Measurements from ENCODE around the gene SIX5.
"Not testable (repeated sequence)": the region's sequence is repeated elsewhere in the genome, so short reads cannot be mapped to it uniquely, and the experiment has no call there.

The SIX5 gene

DNA sequence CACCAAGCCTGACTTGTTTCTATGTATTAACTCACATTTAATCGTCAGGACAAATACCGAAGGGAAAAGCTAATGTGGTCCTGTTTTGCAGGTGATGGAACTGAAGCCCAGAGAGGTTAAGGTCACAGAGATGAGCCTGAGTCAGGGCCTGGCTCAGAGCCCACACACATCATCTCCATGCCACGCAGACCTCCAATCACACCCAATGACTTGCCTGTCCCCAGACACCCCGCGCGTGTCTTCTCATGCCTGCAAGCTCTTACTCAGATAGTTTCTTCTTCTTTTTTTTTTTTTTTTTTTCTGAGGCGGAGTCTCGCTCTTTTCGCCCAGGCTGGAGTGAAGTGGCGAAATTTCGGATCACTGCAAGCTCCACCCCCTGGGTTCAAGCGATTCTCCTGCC, 16.4 kb downstream of the SIX5 start:
- DNase-seq, result no peak

DNA sequence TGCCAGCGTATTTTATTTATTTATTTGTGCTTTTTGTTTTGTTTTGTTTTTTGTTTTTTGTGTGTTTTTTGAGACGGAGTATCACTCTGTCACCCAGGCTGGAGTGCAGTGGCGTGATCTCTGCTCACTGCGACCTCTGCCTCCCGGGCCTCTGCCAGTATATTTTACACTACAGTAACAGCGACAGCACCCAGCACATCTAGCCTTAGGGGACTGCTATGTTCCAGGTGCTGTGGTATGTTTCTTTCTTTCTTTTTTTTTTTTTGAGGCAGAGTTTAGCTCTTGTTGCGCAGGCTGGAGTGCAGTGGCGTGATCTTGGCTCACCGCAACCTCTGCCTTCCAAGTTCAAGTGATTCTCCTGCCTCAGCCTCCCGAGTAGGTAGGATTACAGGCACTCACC, 17.6 kb downstream of the SIX5 start:
- not testable (repeated sequence) for DNase-seq

GRCh38 chr19:45747513-45747912, 21.5 kb downstream of the SIX5 start:
- no peak for DNase-seq

DNA sequence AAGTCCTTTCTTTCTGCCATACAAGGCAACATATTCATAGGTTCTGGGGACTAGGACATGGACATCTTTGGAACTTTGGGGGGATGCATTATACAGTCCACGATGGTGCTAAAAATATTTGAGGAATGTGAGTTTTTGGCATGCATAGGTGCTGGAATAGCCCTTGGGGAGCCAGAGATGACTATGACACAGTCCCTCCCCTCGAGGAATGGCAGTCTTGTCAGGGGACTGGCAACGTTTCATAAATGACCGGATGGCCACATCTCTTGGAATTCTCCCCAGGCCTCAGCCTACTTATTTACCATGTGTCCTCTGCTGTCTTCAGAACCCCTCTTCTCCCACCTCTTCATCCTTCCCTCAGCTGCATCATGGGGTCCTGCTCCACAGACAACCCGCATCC, 22.2 kb downstream of the SIX5 start:
- no peak for DNase-seq

- DNase-seq, result no peak
These were observed 23.4 kb downstream of the SIX5 start for GRCh38 chr19:45745606-45746005.

- DNase-seq, result no peak
These were observed 26.1 kb downstream of the SIX5 start for GRCh38 chr19:45742969-45743368.

GRCh38 chr19:45739498-45740439, 29.3 kb downstream of the SIX5 start:
- DNase-seq, result peak; percentile 12

DNA sequence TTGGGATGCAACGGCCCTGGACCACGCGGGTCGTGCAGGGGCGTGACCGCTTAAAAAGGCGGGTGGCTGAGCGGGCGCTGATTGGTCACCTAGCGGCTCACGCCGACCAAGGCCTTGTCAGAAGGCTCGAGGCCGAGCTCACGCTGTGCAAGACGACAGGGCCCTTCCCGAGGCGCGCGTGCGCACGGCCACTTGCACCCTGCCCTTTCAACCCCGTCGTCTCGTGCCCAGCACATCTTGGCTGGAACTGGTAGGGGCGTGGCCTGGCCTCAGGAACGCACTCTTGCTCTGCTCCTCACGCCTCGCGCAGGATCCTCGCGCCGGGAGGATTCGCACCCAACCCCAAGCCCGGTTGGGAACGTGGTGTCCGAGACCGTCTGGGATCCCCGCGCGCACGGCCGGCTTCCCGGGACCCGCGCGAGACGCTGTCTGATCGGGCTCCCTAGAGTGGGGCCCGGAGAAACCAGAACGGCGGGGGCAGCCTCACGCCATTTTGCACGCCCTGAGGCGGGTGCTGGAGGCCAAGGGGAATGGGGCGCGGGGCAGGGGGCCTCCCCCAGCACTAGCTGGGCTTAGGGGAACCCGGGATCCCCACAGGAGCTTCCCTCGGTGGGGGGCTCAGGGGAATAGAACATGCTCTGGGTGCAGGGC, 35.8 kb downstream of the SIX5 start, which contains the start of gene MEIOSIN:
TSS of gene MEIOSIN (plus strand) at position 280 of the 651 bp plus-strand sequence. CDS start 1,938 bp downstream, outside the sequence.
- DNase-seq, result no peak

DNA sequence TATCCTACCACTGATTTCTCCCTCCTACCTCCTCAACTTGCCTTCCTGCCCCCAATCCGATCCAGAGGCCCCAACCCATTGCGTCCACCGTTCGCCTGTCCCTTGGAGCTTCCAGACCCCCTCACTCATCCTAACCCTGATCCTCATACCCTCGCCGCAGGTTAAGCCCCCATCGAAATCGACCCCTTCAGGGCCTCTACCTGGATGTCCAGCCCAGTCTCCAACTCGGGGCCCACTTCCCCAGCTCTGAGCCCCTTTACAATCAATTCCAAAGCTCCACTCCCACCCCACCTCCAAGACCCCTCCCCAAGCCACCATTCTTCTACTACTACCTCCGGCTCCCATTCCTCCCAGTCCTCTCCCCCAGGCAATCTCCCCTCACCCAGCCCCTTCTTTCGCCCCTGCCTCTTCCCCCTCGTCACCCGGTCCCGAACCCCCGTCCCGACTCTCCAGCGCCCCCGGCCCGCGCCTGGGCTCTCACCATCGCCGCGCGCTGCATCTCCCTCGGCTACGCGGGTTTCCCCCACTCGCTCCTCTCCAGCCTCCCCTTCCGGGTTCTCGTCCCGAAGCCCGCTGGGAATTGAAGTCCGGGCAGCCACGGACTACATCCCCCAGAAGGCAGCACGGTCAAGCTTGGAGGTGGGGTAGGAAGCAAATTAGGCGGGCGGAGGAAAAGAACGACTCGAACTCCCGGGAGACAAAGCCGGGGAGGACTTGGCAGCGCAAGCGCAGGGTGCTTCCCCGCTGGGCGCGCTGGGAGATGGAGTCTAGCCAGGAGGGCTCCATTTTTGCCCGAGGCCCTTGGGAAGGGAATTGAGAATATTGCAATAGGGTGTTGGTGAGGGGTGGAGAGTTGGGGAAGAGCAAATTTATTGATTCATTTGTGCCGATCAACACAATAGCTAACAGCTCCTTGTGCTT, 38.4 kb downstream of the SIX5 start, which contains the start of gene FBXO46:
TSS of gene FBXO46 (minus strand) at position 529 of the 921 bp plus-strand sequence. CDS start 17,401 bp downstream, outside the sequence.
- DNase-seq, result peak; percentile 95

- no peak for DNase-seq
These were observed 39.2 kb downstream of the SIX5 start for GRCh38 chr19:45729800-45730290.

DNA sequence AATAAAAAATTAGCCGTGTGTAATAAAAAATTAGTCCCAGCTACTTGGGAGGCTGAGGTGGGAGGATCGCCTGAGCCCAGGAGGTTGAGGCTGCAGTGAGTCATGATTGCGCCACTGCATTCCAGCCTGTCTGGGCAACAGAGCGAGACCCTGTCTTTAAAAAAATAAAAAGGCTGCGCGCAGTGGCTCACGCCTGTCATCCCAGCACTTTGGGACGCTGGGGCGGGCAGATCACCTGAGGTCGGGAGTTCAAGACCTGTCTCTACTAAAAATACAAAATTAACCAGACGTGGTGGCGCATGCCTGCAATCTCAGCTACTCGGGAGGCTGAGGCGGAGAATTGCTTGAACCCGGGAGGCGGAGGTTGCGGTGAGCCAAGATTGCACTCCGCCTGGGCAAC, 40.4 kb downstream of the SIX5 start:
- DNase-seq, result not testable (repeated sequence)

DNA sequence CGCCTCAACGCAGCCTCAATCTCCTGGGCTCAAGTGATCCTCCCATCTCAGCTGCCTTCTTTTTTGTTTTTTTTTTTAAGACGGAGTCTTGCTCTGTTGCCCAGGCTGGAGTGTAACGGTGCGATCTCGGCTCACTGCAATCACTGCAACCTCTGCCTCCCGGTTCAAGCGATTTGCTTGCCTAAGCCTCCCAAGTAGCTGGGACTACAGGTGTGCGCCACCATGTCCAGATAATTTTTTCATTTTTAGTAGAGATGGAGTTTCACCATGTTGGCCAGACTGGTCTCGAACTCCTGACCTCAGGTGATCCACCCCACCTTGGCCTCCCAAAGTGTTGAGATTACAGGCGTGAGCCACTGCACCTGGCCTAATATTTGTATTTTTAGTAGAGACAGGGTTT, 49.0 kb downstream of the SIX5 start:
- DNase-seq, result not testable (repeated sequence)

DNA sequence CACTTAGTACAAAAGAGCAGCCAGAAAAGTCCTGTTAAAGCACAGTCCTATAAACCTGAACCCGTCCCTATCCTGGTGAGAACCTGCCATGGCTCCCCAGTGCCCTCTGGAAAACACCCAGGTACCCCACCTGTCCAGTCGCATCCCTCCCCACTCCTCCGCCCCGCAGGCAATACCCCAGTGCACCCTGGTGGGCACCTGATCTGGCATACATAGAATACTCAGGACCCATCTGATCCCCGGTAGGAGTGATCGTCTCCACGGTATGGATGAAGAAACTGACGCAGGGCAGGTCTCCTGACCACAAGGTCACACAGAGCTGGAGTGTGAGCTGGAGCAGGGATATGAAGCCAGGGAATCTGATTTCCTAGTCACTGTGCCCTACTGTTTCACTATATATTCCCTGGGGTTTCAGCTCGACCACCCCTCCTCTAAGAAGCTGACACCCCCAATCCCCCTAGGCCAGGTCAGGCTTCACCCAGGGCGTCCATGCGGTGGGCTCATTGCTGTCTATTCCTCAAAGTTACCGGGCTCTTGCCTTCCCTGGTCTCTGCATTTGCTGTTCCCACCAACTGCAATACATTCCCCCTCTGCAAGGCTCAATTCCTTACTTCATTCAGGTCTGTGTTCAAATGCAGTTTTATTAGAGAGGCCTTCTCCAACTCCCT, 50.9 kb downstream of the SIX5 start:
- no peak for DNase-seq

- peak; percentile 99 for DNase-seq
These were observed 51.7 kb downstream of the SIX5 start for GRCh38 chr19:45717131-45717982.

DNA sequence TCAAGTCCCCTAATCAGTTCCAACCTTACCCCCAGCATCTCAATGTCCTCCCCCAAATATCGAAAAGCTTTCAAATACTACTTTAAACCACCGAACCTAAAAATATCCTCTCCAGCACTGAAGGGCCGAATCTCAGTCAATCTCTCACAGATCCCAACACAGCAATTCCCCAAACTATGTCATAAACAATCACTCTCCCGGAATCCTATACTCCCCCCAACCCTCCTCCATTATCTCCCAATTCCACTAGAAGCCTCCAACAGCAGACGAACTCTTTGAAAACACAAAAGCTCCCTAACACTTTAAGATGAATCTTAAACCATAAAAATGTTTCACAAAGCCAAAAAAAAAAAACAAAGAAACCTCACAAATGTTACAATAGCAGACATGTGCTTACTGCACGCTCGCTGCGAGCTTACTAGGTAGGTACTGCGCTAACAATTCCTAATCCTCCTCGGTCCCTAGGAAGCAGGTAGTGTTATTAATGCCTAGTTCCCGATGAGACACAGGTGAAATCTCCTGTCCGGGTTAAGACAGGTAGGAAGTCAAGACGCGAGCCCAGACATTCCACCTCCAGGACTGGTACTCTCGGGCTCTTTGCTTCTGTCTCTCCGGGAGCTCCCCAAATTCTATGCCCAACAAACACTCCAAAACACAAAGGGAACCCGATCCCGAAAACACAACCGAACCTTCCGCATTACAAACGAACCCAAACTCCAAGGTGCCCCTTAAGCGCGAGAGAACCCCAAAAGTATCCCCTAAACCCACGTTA, 52.5 kb downstream of the SIX5 start:
- DNase-seq, result no peak

GRCh38 chr19:45715139-45715538, 53.9 kb downstream of the SIX5 start:
- no peak for DNase-seq

All from GF-D8 (cell line).